GM12878 (cell line): Measurements from ENCODE around the gene C16orf90. TPM values are rescaled to one million over a fixed set of nuclear protein-coding genes. Genes with fewer than 3 reads are reported as not detected.

Experiments used
- ATAC-seq: fragments of 200-7000 bp; cut with Tn5 transposase; 3 replicates; pipeline ENCODE4 v1.9.1; 2020; ENCODE audit warnings: mild to moderate bottlenecking, moderate library complexity
- BruUV-seq: library from RNA; stranded (reverse); fragments of 400-500 nt; replicated peaks from 2 replicates; lab custom pipeline; 2021; lab: Mats Ljungman, UMichigan
- CTCF ChIA-PET: fragments of 300-600 bp; sonication (Branson Sonifier 250); formaldehyde crosslinking; extraction: SDS; loops from one replicate; lab custom pipeline; 2021; ENCODE audit warnings: inconsistent platforms; lab: Yijun Ruan, JAX
- POLR2A ChIA-PET: fragments of 350-600 bp; formaldehyde crosslinking; extraction: SDS; loops from one replicate; lab custom pipeline; 2021; ENCODE audit warnings: inconsistent platforms; lab: Charles Lee
- RAD21 ChIA-PET: fragments of 300-600 bp; sonication (Branson Sonifier 250); formaldehyde crosslinking; loops from one replicate; lab custom pipeline; 2023; ENCODE audit warnings: antibody characterized with exemption; ENCODE audit not compliant: unreplicated experiment; lab: Charles Lee
- SMC1A ChIA-PET: fragments of 300-600 bp; sonication (Branson Sonifier 250); formaldehyde crosslinking; loops from one replicate; lab custom pipeline; 2023; ENCODE audit not compliant: unreplicated experiment, uncharacterized antibody; lab: Charles Lee
- DNase-seq: peaks from one replicate; pipeline ENCODE4 v3.0.0-alpha.2; 2011; ENCODE audit warnings: low read depth, low spot score
- FAIRE-seq: peaks from 3 replicates; lab custom pipeline; 2011; peaks lifted over from hg19 to GRCh38; lab: Jason Lieb, UNC
- H2AFZ ChIP-seq: 2 replicates; pipeline ENCODE4 v1.6.0; 2011; ENCODE audit warnings: low read depth, low read length, control low read depth; ENCODE audit not compliant: control insufficient read depth
- H3K27ac ChIP-seq: 2 replicates; pipeline ENCODE4 v1.5.1; 2011; ENCODE audit warnings: control low read depth; ENCODE audit not compliant: control insufficient read depth, insufficient read depth
- H3K27me3 ChIP-seq, 2 experiments: replicated peaks in 1 of 2; 2 replicates each; pipeline versions ENCODE4 v1.6.0 to v1.6.1; 2011; ENCODE audit warnings: low read length in 1 of 2; ENCODE audit not compliant: control insufficient read depth in 2 of 2, insufficient read depth in 2 of 2
- H3K36me3 ChIP-seq, 2 experiments: 2 replicates each; pipeline ENCODE4 v1.5.1; 2011; ENCODE audit warnings: low read length in 1 of 2; ENCODE audit not compliant: control insufficient read depth in 2 of 2, insufficient read depth in 2 of 2
- H3K4me1 ChIP-seq: 2 replicates; pipeline ENCODE4 v1.6.1; 2011; ENCODE audit warnings: mild to moderate bottlenecking, low read length, moderate library complexity, mixed read lengths; ENCODE audit not compliant: control insufficient read depth, insufficient read depth
- H3K4me2 ChIP-seq: 2 replicates; pipeline ENCODE4 v1.6.0; 2011; ENCODE audit warnings: control low read depth; ENCODE audit not compliant: control insufficient read depth, insufficient read depth
- H3K4me3 ChIP-seq: fragments of 200-600 bp; sonication (generic); 2 replicates; pipeline ENCODE4 v1.5.1; 2016
- H3K79me2 ChIP-seq: 2 replicates; pipeline ENCODE4 v1.6.0; 2011; ENCODE audit warnings: low read length; ENCODE audit not compliant: control insufficient read depth, insufficient read depth
- H3K9ac ChIP-seq: 2 replicates; pipeline ENCODE4 v1.8.0; 2011; ENCODE audit warnings: low read length, control low read depth, mixed read lengths; ENCODE audit not compliant: control insufficient read depth, insufficient read depth
- H3K9me3 ChIP-seq: replicated peaks from 3 replicates; pipeline ENCODE4 v1.5.1; 2011; ENCODE audit warnings: mild to moderate bottlenecking, low read length; ENCODE audit not compliant: control insufficient read depth, insufficient read depth
- H4K20me1 ChIP-seq: 2 replicates; pipeline ENCODE4 v1.6.0; 2011; ENCODE audit not compliant: control insufficient read depth, insufficient read depth
- DPF2 ChIP-seq: fragments of 450-650 bp; IDR thresholded peaks from 2 replicates; pipeline ENCODE4 v1.6.1; 2017; ENCODE audit warnings: mild to moderate bottlenecking
- LARP7 ChIP-seq: fragments of 450-650 bp; IDR thresholded peaks from 2 replicates; pipeline ENCODE4 v1.6.1; 2017; ENCODE audit warnings: mild to moderate bottlenecking
- MTA3 ChIP-seq: IDR thresholded peaks from 2 replicates; pipeline ENCODE4 v1.6.1; 2012; ENCODE audit warnings: low read length, inconsistent platforms, borderline replicate concordance
- POLR2A ChIP-seq: IDR thresholded peaks from 2 replicates; pipeline ENCODE4 v1.6.1; 2011; ENCODE audit warnings: low read depth, mild to moderate bottlenecking, low read length
- RAD21 ChIP-seq: IDR thresholded peaks from 2 replicates; pipeline ENCODE4 v1.6.1; 2011; ENCODE audit warnings: mild to moderate bottlenecking, low read depth, low read length, moderate library complexity; ENCODE audit not compliant: insufficient read depth
- YBX1 ChIP-seq: fragments of 450-650 bp; IDR thresholded peaks from 2 replicates; pipeline ENCODE4 v1.6.1; 2016; ENCODE audit warnings: antibody characterized with exemption
- YY1 ChIP-seq: IDR thresholded peaks from 2 replicates; pipeline ENCODE4 v1.6.1; 2011; ENCODE audit warnings: low read depth, mild to moderate bottlenecking, low read length
- WGBS: methylation state at CpG from one replicate; pipeline ENCODE4 v1.1.6; 2016; ENCODE audit warnings: low lambda C conversion rate; ENCODE audit not compliant: insufficient replicate concordance, insufficient coverage; ENCODE audit errors: missing lambda C conversion rate; 5-methylcytosine and 5-hydroxymethylcytosine counted together
- in situ Hi-C: fragments of 300-500 bp; cut with MboI; formaldehyde crosslinking; loops from 9 replicates; pipeline ENCODE4 v1.14.3; 2018; ENCODE audit warnings: mixed read lengths
- intact Hi-C: fragments of 100-400 bp; cut with micrococcal nuclease; formaldehyde crosslinking; loops from one replicate; pipeline ENCODE4 v1.14.2; 2022; ENCODE audit not compliant: unreplicated experiment
- polyA plus RNA-seq, 11 experiments: library from polyadenylated mRNA; depleted of rRNA in 4 of 11; unstranded in 6 of 11; stranded (reverse) in 5 of 11; fragments of >200 nt; fragmentation: Nextera tagmentation in 4 of 11; fragmentation: Illumina TruSeq in 1 of 11; extraction: Ambion mirVana in 4 of 11; extraction: Trizol in 1 of 11; gene quantifications; 1 replicate in 1 of 11; 2 replicates in 10 of 11; pipeline versions ENCODE4 v1.2.1 to v1.2.3, GENCODE V29; 2011 to 2016; ENCODE audit warnings: inconsistent platforms in 2 of 11, missing spikeins in 2 of 11, low read depth in 1 of 11
- total RNA-seq, 4 experiments: library from RNA; depleted of rRNA in 3 of 4; stranded (reverse); fragments of >200 nt in 3 of 4; fragmentation: Illumina TruSeq in 1 of 4; extraction: Trizol in 1 of 4; gene quantifications; 2 replicates each; pipeline versions ENCODE4 v1.2.1 to v1.2.3, GENCODE V29; 2013 to 2021
- TF ChIP-seq, protein P1 (sequence below): IDR thresholded peaks from 2 replicates; pipeline ENCODE4 v1.6.1; 2012; ENCODE audit warnings: low read depth, low read length, improper control_type of control experiment
- TF ChIP-seq, protein P2 (sequence below): fragments of 450-650 bp; IDR thresholded peaks from 2 replicates; pipeline ENCODE4 v1.6.1; 2017; ENCODE audit warnings: mild to moderate bottlenecking, moderate library complexity

Gene C16orf90
- total and polyA plus RNA-seq, 10 of the 15 experiments (the other 5 are each of a cell fraction or from before 2014, with no cell fraction given) = not detected

DNA sequence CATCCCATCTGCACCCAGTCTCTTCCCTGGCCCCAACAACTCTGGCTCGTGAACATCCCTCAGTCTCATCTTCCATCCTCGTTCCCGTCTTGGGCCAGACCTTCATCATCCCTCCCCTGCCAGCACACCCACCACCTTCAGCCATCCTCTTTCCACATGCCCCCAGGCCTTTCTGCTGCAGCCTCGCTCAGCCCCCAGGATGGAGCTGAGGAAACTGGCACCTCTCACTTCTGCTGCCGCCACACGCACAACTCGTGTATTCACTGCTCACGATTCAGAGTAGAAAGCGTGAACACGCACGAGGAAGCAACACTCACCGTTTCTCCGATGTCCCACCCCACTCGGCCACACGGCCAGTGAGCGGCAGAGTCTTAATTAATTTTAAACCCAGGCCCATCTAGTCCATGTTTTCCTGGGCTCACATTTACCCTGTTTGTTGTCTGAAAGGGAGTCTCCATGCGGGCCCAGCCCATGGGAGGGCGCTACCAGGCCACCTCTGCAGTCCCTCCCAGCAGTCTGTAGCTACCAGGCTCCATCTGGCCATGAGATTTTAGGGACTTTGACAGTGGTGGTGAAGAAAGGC, 12.5 kb downstream of the C16orf90 start:
- Histone ChIP-seq H3K27ac (no peak overlapping the region), H3K4me2 (no peak overlapping the region), H4K20me1 (no peaks in the 10 kb centered on the region), H2AFZ (no peak overlapping the region), H3K79me2 (no peaks in the 10 kb centered on the region), H3K9ac (no peak overlapping the region), H3K4me3 (no peak overlapping the region), H3K36me3 (peaks cover 5 to 44% of the 10 kb centered on the region in 2 experiments; a peak in 3 of 4 replicates), H3K4me1 (no peaks in the 10 kb centered on the region), H3K9me3 (no peaks in the 10 kb centered on the region), H3K27me3 (no peaks in the 10 kb centered on the region)
- FAIRE-seq = no peak
- BruUV-seq = no TSS peak
- intact Hi-C loops (no loop called here), in situ Hi-C loops (no loop called here)
- TF ChIP-seq MTA3 (no peak), YY1 (no peak), YBX1 (no peak), LARP7 (no peak), POLR2A (no peak), DPF2 (no peak), RAD21 (no peak)
- TF ChIP-seq, protein P1, sequence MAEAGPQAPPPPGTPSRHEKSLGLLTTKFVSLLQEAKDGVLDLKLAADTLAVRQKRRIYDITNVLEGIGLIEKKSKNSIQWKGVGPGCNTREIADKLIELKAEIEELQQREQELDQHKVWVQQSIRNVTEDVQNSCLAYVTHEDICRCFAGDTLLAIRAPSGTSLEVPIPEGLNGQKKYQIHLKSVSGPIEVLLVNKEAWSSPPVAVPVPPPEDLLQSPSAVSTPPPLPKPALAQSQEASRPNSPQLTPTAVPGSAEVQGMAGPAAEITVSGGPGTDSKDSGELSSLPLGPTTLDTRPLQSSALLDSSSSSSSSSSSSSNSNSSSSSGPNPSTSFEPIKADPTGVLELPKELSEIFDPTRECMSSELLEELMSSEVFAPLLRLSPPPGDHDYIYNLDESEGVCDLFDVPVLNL = no peak
- TF ChIP-seq, protein P2, sequence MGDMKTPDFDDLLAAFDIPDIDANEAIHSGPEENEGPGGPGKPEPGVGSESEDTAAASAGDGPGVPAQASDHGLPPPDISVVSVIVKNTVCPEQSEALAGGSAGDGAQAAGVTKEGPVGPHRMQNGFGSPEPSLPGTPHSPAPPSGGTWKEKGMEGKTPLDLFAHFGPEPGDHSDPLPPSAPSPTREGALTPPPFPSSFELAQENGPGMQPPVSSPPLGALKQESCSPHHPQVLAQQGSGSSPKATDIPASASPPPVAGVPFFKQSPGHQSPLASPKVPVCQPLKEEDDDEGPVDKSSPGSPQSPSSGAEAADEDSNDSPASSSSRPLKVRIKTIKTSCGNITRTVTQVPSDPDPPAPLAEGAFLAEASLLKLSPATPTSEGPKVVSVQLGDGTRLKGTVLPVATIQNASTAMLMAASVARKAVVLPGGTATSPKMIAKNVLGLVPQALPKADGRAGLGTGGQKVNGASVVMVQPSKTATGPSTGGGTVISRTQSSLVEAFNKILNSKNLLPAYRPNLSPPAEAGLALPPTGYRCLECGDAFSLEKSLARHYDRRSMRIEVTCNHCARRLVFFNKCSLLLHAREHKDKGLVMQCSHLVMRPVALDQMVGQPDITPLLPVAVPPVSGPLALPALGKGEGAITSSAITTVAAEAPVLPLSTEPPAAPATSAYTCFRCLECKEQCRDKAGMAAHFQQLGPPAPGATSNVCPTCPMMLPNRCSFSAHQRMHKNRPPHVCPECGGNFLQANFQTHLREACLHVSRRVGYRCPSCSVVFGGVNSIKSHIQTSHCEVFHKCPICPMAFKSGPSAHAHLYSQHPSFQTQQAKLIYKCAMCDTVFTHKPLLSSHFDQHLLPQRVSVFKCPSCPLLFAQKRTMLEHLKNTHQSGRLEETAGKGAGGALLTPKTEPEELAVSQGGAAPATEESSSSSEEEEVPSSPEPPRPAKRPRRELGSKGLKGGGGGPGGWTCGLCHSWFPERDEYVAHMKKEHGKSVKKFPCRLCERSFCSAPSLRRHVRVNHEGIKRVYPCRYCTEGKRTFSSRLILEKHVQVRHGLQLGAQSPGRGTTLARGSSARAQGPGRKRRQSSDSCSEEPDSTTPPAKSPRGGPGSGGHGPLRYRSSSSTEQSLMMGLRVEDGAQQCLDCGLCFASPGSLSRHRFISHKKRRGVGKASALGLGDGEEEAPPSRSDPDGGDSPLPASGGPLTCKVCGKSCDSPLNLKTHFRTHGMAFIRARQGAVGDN = no peak
- ChIA-PET RAD21 (no interaction called here), POLR2A (interaction anchor here (0.6 kb wide), 1 partner anchor 19 kb away, joined by 3 read pairs; no protein-coding TSS in a partner anchor), SMC1A (no interaction called here), CTCF (no interaction called here)
- no peak for ATAC-seq
- DNase-seq = no peak
- WGBS = 97% methylated on average over 17 of the region's 18 CpGs
